ENCODE measurements around the gene ASB7.
"Not testable (repeated sequence)": the region's sequence is repeated elsewhere in the genome, so short reads cannot be mapped to it uniquely, and the experiment has no call there.

The ASB7 gene

GRCh38 chr15:100650685-100651084 is 48.3 kb downstream of the ASB7 start:
- no peak for DNase-seq

- DNase-seq = no peak
Measured at GRCh38 chr15:100651253-100651652, 48.9 kb downstream of the ASB7 start.

GRCh38 chr15:100652116-100652515 is 49.7 kb downstream of the ASB7 start:
- DNase-seq = no peak

GRCh38 chr15:100653608-100654007 is 51.2 kb downstream of the ASB7 start:
- DNase-seq = no peak

- DNase-seq = no peak
Measured at GRCh38 chr15:100658895-100659294, 56.5 kb downstream of the ASB7 start.

GRCh38 chr15:100661156-100661555 is 58.8 kb downstream of the ASB7 start:
- DNase-seq = peak in 3 of 58 donors; percentile 3 to 12 (median 4)

- DNase-seq = no peak
Measured at GRCh38 chr15:100663086-100663914, 60.9 kb downstream of the ASB7 start.

- DNase-seq = no peak
Measured at GRCh38 chr15:100663915-100664281, 61.5 kb downstream of the ASB7 start.

GRCh38 chr15:100665570-100665969 is 63.2 kb downstream of the ASB7 start:
- DNase-seq = no peak

GRCh38 chr15:100667405-100668347 is 65.3 kb downstream of the ASB7 start:
- DNase-seq = no peak

GRCh38 chr15:100668348-100668745 is 66.0 kb downstream of the ASB7 start:
- DNase-seq = no peak

GRCh38 chr15:100669260-100669659 is 66.9 kb downstream of the ASB7 start:
- no peak for DNase-seq

GRCh38 chr15:100670505-100671021 is 68.2 kb downstream of the ASB7 start:
- DNase-seq = no peak

GRCh38 chr15:100671124-100671680 is 68.8 kb downstream of the ASB7 start:
- no peak for DNase-seq

- no peak for DNase-seq
Measured at GRCh38 chr15:100671858-100672543, 69.6 kb downstream of the ASB7 start.

GRCh38 chr15:100672959-100673358 is 70.6 kb downstream of the ASB7 start:
- DNase-seq = no peak

- not testable (repeated sequence) for DNase-seq
Measured at GRCh38 chr15:100679151-100679550, 76.8 kb downstream of the ASB7 start.

- no peak for DNase-seq
Measured at GRCh38 chr15:100680726-100681125, 78.3 kb downstream of the ASB7 start.

GRCh38 chr15:100681335-100681746 is 79.0 kb downstream of the ASB7 start:
- DNase-seq = no peak

- DNase-seq = no peak
Measured at GRCh38 chr15:100682468-100682867, 80.1 kb downstream of the ASB7 start.

- no peak for DNase-seq
Measured at GRCh38 chr15:100683434-100683833, 81.0 kb downstream of the ASB7 start.

All from anterior cingulate cortex (tissue), 58 donors.